WTC11 (cell line): Measurements from ENCODE around the gene ACHE.

Source experiments
- ATF2 ChIP-seq: sonication (generic); formaldehyde crosslinking; IDR thresholded peaks from 2 replicates; pipeline ENCODE4 v1.8.1; 2022; ENCODE audit warnings: low read depth, missing genetic modification reagents, borderline replicate concordance
- E2F4 ChIP-seq: sonication (generic); formaldehyde crosslinking; IDR thresholded peaks from 2 replicates; pipeline ENCODE4 v1.8.1; 2022; ENCODE audit warnings: low read depth, mild to moderate bottlenecking, moderate library complexity, missing genetic modification reagents, borderline replicate concordance
- SMAD3 ChIP-seq: sonication (generic); formaldehyde crosslinking; IDR thresholded peaks from 2 replicates; pipeline ENCODE4 v1.8.0; 2022; ENCODE audit warnings: missing genetic modification reagents, mild to moderate bottlenecking, borderline replicate concordance
- SP1 ChIP-seq: sonication (generic); formaldehyde crosslinking; conservative IDR thresholded peaks from 2 replicates; pipeline ENCODE4 v1.8.1; 2022; ENCODE audit warnings: missing genetic modification reagents
- ZNF423 ChIP-seq: fragments of 250-450 bp; sonication (Bioruptor Pico); IDR thresholded peaks from 2 replicates; pipeline ENCODE4 v2.1.2; 2022; ENCODE audit warnings: mild to moderate bottlenecking, moderate library complexity
- TF ChIP-seq, protein P1 (sequence below): fragments of 200-600 bp; IDR thresholded peaks from 2 replicates; pipeline ENCODE4 v1.8.0; 2022; ENCODE audit warnings: antibody characterized with exemption
- TF ChIP-seq, protein P2 (sequence below): sonication (generic); formaldehyde crosslinking; conservative IDR thresholded peaks from 2 replicates; pipeline ENCODE4 v1.8.1; 2023; ENCODE audit warnings: mild to moderate bottlenecking, low read depth, missing genetic modification reagents, moderate library complexity

GRCh38 chr7:100895956-100896731 is 456 bp upstream of the ACHE start:
- TF ChIP-seq ATF2 (no peak), E2F4 (CRISPR knock-in tag) (no peak), ZNF423 (CRISPR knock-in tag) (no peak), SMAD3 (CRISPR knock-in tag) (no peak), SP1 (CRISPR knock-in tag) (no peak)
- TF ChIP-seq, protein P1, sequence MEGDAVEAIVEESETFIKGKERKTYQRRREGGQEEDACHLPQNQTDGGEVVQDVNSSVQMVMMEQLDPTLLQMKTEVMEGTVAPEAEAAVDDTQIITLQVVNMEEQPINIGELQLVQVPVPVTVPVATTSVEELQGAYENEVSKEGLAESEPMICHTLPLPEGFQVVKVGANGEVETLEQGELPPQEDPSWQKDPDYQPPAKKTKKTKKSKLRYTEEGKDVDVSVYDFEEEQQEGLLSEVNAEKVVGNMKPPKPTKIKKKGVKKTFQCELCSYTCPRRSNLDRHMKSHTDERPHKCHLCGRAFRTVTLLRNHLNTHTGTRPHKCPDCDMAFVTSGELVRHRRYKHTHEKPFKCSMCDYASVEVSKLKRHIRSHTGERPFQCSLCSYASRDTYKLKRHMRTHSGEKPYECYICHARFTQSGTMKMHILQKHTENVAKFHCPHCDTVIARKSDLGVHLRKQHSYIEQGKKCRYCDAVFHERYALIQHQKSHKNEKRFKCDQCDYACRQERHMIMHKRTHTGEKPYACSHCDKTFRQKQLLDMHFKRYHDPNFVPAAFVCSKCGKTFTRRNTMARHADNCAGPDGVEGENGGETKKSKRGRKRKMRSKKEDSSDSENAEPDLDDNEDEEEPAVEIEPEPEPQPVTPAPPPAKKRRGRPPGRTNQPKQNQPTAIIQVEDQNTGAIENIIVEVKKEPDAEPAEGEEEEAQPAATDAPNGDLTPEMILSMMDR: no peak
- TF ChIP-seq, protein P2, sequence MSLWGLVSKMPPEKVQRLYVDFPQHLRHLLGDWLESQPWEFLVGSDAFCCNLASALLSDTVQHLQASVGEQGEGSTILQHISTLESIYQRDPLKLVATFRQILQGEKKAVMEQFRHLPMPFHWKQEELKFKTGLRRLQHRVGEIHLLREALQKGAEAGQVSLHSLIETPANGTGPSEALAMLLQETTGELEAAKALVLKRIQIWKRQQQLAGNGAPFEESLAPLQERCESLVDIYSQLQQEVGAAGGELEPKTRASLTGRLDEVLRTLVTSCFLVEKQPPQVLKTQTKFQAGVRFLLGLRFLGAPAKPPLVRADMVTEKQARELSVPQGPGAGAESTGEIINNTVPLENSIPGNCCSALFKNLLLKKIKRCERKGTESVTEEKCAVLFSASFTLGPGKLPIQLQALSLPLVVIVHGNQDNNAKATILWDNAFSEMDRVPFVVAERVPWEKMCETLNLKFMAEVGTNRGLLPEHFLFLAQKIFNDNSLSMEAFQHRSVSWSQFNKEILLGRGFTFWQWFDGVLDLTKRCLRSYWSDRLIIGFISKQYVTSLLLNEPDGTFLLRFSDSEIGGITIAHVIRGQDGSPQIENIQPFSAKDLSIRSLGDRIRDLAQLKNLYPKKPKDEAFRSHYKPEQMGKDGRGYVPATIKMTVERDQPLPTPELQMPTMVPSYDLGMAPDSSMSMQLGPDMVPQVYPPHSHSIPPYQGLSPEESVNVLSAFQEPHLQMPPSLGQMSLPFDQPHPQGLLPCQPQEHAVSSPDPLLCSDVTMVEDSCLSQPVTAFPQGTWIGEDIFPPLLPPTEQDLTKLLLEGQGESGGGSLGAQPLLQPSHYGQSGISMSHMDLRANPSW (CRISPR knock-in tag): no peak
